Right lobe of liver (tissue), 6 donors: ENCODE measurements around the gene POU2F1. TPM values are rescaled to one million over a fixed set of nuclear protein-coding genes. Genes with fewer than 3 reads are reported as not detected.

Experiments
- ATAC-seq, 4 donors: fragments of 200-7000 bp; cut with Tn5 transposase; one replicate each; pipeline ENCODE4 v1.9.1; 2020; ENCODE audit warnings: mild to moderate bottlenecking in 4 of 4, moderate library complexity in 4 of 4
- DNase-seq, 3 donors: peaks; one replicate each; pipeline ENCODE4 v3.0.0-alpha.2; 2020
- H3K27ac ChIP-seq, 3 donors: fragments of 200-600 bp; one replicate each; pipeline ENCODE4 v1.8.0; 2022
- H3K27me3 ChIP-seq, 2 donors: fragments of 200-600 bp; one replicate each; pipeline ENCODE4 v1.8.0; 2022
- H3K36me3 ChIP-seq, 4 donors: fragments of 200-600 bp; sonication (generic) in 1 of 4; one replicate each; pipeline versions ENCODE4 v1.5.1 to v1.8.0; 2017 to 2022; ENCODE audit warnings: control low read depth in 1 of 4
- H3K4me1 ChIP-seq, 4 donors: fragments of 200-600 bp; sonication (generic) in 1 of 4; one replicate each; pipeline versions ENCODE4 v1.5.1 to v1.8.0; 2017 to 2022; ENCODE audit warnings: control low read depth in 1 of 4
- H3K4me3 ChIP-seq, 3 donors: fragments of 200-600 bp; one replicate each; pipeline ENCODE4 v1.8.0; 2022
- H3K9me3 ChIP-seq, 4 donors: fragments of 200-600 bp; sonication (generic) in 1 of 4; one replicate each; pipeline versions ENCODE4 v1.5.1 to v1.8.0; 2017 to 2022; ENCODE audit warnings: control low read depth in 1 of 4
- CTCF ChIP-seq, 4 donors: fragments of 200-600 bp in 3 of 4; fragments of 450-650 bp in 1 of 4; IDR thresholded peaks; one replicate each; pipeline versions ENCODE4 v1.5.1 to v1.8.0; 2016 to 2022; ENCODE audit warnings: antibody characterized with exemption in 4 of 4, mild to moderate bottlenecking in 2 of 4
- POLR2A ChIP-seq: fragments of 450-650 bp; IDR thresholded peaks from one replicate; pipeline ENCODE4 v1.6.1; 2017; ENCODE audit warnings: antibody characterized with exemption, mild to moderate bottlenecking
- WGBS: methylation state at CpG from one replicate; pipeline ENCODE4 v1.1.6; 2018; ENCODE audit warnings: low coverage, low lambda C conversion rate; ENCODE audit not compliant: insufficient coverage; ENCODE audit errors: missing lambda C conversion rate; 5-methylcytosine and 5-hydroxymethylcytosine counted together
- intact Hi-C, 2 donors: fragments of 100-400 bp; cut with DNase I; formaldehyde crosslinking; loops; one replicate each; pipeline versions ENCODE4 v1.11.2 to v1.14.1; 2022
- total RNA-seq, 6 experiments: library from RNA; depleted of rRNA in 2 of 6; stranded (reverse); fragments of >200 nt in 2 of 6; fragmentation: NEBNext Ultra II Directional in 3 of 6; extraction: Animal tissue kit (Norgen Biotek cat#: 25700) in 3 of 6; gene quantifications; one replicate each; pipeline versions ENCODE4 v1.1.0 to v1.2.4, GENCODE V29; 2016 to 2023
- donor health status: DM: no; HTN: yes; CAD: no.
- donor health status: DM: no; HTN: no; CAD: no.
- donor health status: DM: no; HTN: no; CAD: no.
- donor health status: DM: no; HTN: yes; CAD: no.
- donor health status: DM: no; HTN: yes; CAD: no.

POU2F1 gene
- total RNA-seq, 6 experiments from 2014 or later, result 4.8 to 10.3 (median 6.2) TPM

GRCh38 chr1:167455786-167456446 lies 235.2 kb downstream of the POU2F1 start:
- peak; percentile 57 to 70 (median 64) for ATAC-seq
- peak overlapping the region; percentile 66 to 80 (median 73) for H3K4me3 ChIP-seq
- intact Hi-C loops, result no loop called here
- H3K4me1 ChIP-seq, result no peaks in the 10 kb centered on the region
- 0% methylated on average over 8 of the region's 23 CpGs for WGBS
- peak in 1 of 3 donors; percentile 62 for DNase-seq
- no peak for TF ChIP-seq CTCF (IDR thresholded peaks at IDR 0.05)
- TF ChIP-seq POLR2A, result no peak
- H3K36me3 ChIP-seq, result no peaks in the 10 kb centered on the region
- no peaks in the 10 kb centered on the region for H3K27me3 ChIP-seq
- no peaks in the 10 kb centered on the region for H3K9me3 ChIP-seq
- H3K27ac ChIP-seq, result peak overlapping the region; percentile 62 to 82 (median 63)

- no peaks in the 10 kb centered on the region for H3K9me3 ChIP-seq
- no peak for TF ChIP-seq POLR2A
- intact Hi-C loops, result no loop called here
- no peaks in the 10 kb centered on the region for H3K36me3 ChIP-seq
- no peaks in the 10 kb centered on the region for H3K27me3 ChIP-seq
- H3K4me1 ChIP-seq, result no peaks in the 10 kb centered on the region
- ATAC-seq, result no peak
- no peak overlapping the region for H3K27ac ChIP-seq
- DNase-seq, result no peak
- 100% methylated on average over 1 of the region's 5 CpGs for WGBS
- H3K4me3 ChIP-seq, result no peak overlapping the region
Observed at GRCh38 chr1:167456524-167456923, 235.8 kb downstream of the POU2F1 start.

- Histone ChIP-seq H3K36me3 (no peaks in the 10 kb centered on the region), H3K9me3 (no peaks in the 10 kb centered on the region), H3K27me3 (no peaks in the 10 kb centered on the region), H3K27ac (no peak overlapping the region), H3K4me1 (no peaks in the 10 kb centered on the region), H3K4me3 (no peak overlapping the region)
- intact Hi-C loops, result no loop called here
- 0% methylated on average over 1 of the region's 8 CpGs for WGBS
- ATAC-seq (no peak), DNase-seq (no peak)
- TF ChIP-seq POLR2A, result no peak
- TF ChIP-seq CTCF (IDR thresholded peaks at IDR 0.05), result no peak
Observed at GRCh38 chr1:167456926-167457325, 236.2 kb downstream of the POU2F1 start.

GRCh38 chr1:167457936-167458584 lies 237.4 kb downstream of the POU2F1 start:
- DNase-seq, result no peak
- no peak overlapping the region for H3K4me3 ChIP-seq
- WGBS, result 91% methylated on average over 11 of the region's 11 CpGs

More at GRCh38 chr1:167457936-167458584, 237.4 kb downstream of the POU2F1 start:
- intact Hi-C loops, result no loop called here
- Histone ChIP-seq H3K4me1 (no peaks in the 10 kb centered on the region), H3K9me3 (no peaks in the 10 kb centered on the region), H3K27ac (no peak overlapping the region), H3K27me3 (no peaks in the 10 kb centered on the region), H3K36me3 (no peaks in the 10 kb centered on the region)
- TF ChIP-seq CTCF (IDR thresholded peaks at IDR 0.05), result no peak
- no peak for TF ChIP-seq POLR2A
- no peak for ATAC-seq
